Activated B cell treated with CpG ODN at 0.5 μM for 24 hours (primary cell): ENCODE measurements around the gene GDF9. TPM values are rescaled to one million over a fixed set of nuclear protein-coding genes. Genes with fewer than 3 reads are reported as not detected.

Experiments
- ATAC-seq: fragments of 200-7000 bp; cut with Tn5 transposase; one replicate; pipeline ENCODE4 v1.10.0; 2021; ENCODE audit warnings: low read depth, mild to moderate bottlenecking, moderate library complexity
- CTCF ChIA-PET: fragments of 350-600 bp; sonication (Branson Sonifier 250); formaldehyde crosslinking; loops from one replicate; lab custom pipeline; 2021; ENCODE audit warnings: antibody characterized with exemption; lab: Charles Lee
- POLR2A ChIA-PET: fragments of 350-600 bp; sonication (Branson Sonifier 250); formaldehyde crosslinking; loops from one replicate; lab custom pipeline; 2021; ENCODE audit warnings: antibody characterized with exemption; lab: Charles Lee
- DNase-seq: peaks from one replicate; pipeline ENCODE4 v3.0.0; 2022
- H3K27ac Mint-ChIP-seq: one replicate; pipeline ENCODE4 v1.8.0; 2020; ENCODE audit warnings: mixed read lengths
- H3K27me3 Mint-ChIP-seq: one replicate; pipeline ENCODE4 v1.8.0; 2021; ENCODE audit warnings: mixed read lengths
- H3K36me3 Mint-ChIP-seq: one replicate; pipeline ENCODE4 v1.8.0; 2021; ENCODE audit warnings: low read depth, mixed read lengths
- H3K4me1 Mint-ChIP-seq: one replicate; pipeline ENCODE4 v1.8.0; 2021; ENCODE audit warnings: mixed read lengths
- H3K4me3 Mint-ChIP-seq: one replicate; pipeline ENCODE4 v1.8.0; 2020; ENCODE audit warnings: mild to moderate bottlenecking, mixed read lengths
- H3K9me3 Mint-ChIP-seq: one replicate; pipeline ENCODE4 v1.8.0; 2020; ENCODE audit warnings: mixed read lengths
- intact Hi-C: fragments of 100-400 bp; cut with micrococcal nuclease; formaldehyde crosslinking; loops from one replicate; pipeline ENCODE4 v1.15.1; 2024
- total RNA-seq: library from RNA; stranded (reverse); gene quantifications from 2 replicates; pipeline ENCODE4 v1.2.3, GENCODE V29; 2022
- TF ChIP-seq, protein P1 (sequence below): fragments of 200-600 bp; IDR thresholded peaks from one replicate; pipeline ENCODE4 v1.8.0; 2022; ENCODE audit warnings: antibody characterized with exemption, mild to moderate bottlenecking

The GDF9 gene
- total RNA-seq, 1 donor from 2014 or later, result 0.29 TPM

- no peak for ATAC-seq
- H3K27ac Mint-ChIP-seq, result no peak overlapping the region
- peaks cover 79% of the 10 kb centered on the region for H3K36me3 Mint-ChIP-seq
- no peak overlapping the region for H3K4me3 Mint-ChIP-seq
- POLR2A ChIA-PET, result no interaction called here
- H3K27me3 Mint-ChIP-seq, result no peaks in the 10 kb centered on the region
- intact Hi-C loops, result loop anchor here (10.0 kb wide), 1 partner anchor 290 kb away; no protein-coding TSS in a partner anchor
- no peaks in the 10 kb centered on the region for H3K9me3 Mint-ChIP-seq
- H3K4me1 Mint-ChIP-seq, result peaks cover 12% of the 10 kb centered on the region
- TF ChIP-seq, protein P1, sequence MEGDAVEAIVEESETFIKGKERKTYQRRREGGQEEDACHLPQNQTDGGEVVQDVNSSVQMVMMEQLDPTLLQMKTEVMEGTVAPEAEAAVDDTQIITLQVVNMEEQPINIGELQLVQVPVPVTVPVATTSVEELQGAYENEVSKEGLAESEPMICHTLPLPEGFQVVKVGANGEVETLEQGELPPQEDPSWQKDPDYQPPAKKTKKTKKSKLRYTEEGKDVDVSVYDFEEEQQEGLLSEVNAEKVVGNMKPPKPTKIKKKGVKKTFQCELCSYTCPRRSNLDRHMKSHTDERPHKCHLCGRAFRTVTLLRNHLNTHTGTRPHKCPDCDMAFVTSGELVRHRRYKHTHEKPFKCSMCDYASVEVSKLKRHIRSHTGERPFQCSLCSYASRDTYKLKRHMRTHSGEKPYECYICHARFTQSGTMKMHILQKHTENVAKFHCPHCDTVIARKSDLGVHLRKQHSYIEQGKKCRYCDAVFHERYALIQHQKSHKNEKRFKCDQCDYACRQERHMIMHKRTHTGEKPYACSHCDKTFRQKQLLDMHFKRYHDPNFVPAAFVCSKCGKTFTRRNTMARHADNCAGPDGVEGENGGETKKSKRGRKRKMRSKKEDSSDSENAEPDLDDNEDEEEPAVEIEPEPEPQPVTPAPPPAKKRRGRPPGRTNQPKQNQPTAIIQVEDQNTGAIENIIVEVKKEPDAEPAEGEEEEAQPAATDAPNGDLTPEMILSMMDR, result no peak
- CTCF ChIA-PET, result interaction anchor here (1.7 to 2.0 kb wide), 4 partner anchors 54 to 498 kb away, joined by 4 to 8 read pairs (median 7); partner anchors contain the start of gene SHROOM1
- DNase-seq, result no peak
Measured at GRCh38 chr5:132884548-132884947, 18.3 kb upstream of the GDF9 start.

DNA sequence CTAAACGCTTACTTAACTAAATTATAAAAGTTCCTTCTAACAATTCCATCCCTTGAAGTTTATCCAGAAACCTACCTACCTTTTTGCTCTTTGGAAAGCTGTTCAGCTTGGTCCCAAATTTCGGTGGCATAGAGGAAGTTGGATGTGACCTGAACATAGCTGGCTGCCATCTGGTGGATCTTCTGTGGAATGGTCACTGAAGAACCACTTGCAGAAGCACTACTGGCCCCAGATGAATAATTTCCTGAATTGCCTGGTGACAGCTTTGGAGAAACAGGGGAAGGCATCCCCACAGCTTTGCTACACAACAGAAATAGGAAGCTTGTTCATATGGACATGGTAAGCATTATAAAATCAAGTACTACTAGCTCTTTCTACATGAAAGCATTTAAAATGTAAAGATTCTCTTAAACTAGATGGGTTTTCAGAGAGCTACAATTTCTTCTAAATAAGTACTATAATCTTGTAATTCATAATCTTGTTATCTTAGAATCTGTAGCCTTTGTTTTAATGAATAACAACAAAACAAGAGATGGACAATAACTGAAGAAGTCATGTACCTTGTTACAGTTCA, 17.1 kb upstream of the GDF9 start:
- Mint-ChIP-seq H3K36me3 (peaks cover 82% of the 10 kb centered on the region), H3K4me1 (peaks cover 12% of the 10 kb centered on the region), H3K4me3 (no peak overlapping the region), H3K27ac (peak overlapping the region; percentile 53), H3K27me3 (no peaks in the 10 kb centered on the region), H3K9me3 (no peaks in the 10 kb centered on the region)
- ChIA-PET POLR2A (interaction anchor here (0.9 to 1.2 kb wide), 2 partner anchors 17 to 53 kb away, joined by 5 to 6 read pairs; partner anchors contain the start of genes GDF9, SHROOM1 and UQCRQ), CTCF (interaction anchor here (0.7 to 1.9 kb wide), 15 partner anchors 12 to 498 kb away, joined by 3 to 16 read pairs (median 4); partner anchors contain the start of gene SHROOM1)
- DNase-seq (no peak), ATAC-seq (peak; percentile 72)
- intact Hi-C loops, result loop anchor here (1.0 to 10.0 kb wide), 5 partner anchors 17 to 498 kb away; partner anchors contain the start of genes GDF9, SHROOM1 and UQCRQ
- TF ChIP-seq, protein P1, result no peak

DNA sequence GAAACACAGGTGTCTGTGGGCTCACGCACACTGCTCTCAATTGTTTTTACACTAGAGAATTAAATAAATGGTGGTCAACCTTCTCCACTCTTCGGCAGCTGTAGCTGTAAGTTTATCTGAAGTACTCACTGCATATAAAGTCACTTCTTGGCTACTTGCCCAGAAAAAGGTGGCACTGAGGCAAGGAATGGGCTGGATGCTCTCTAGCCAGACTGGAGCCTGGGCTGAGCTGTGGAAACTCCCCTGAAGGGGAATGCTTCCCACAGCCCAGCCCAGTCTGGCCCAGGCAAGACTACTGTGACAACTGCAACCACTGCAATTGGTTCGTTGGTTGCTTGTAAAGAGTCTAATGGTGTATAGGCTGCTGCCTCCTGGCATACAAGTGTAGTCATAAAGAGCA, 11.7 kb upstream of the GDF9 start:
- Mint-ChIP-seq H3K27ac (no peak overlapping the region), H3K9me3 (no peaks in the 10 kb centered on the region), H3K36me3 (peaks cover 69% of the 10 kb centered on the region), H3K27me3 (no peaks in the 10 kb centered on the region), H3K4me3 (no peak overlapping the region), H3K4me1 (no peaks in the 10 kb centered on the region)
- intact Hi-C loops, result no loop called here
- ChIA-PET POLR2A (interaction anchor here (0.6 kb wide), 1 partner anchor 147 kb away, joined by 7 read pairs; no protein-coding TSS in a partner anchor), CTCF (no interaction called here)
- TF ChIP-seq, protein P1, result no peak
- DNase-seq, result no peak
- ATAC-seq, result no peak

GRCh38 chr5:132877466-132877865, 11.2 kb upstream of the GDF9 start:
- Mint-ChIP-seq H3K4me3 (no peak overlapping the region), H3K27ac (no peak overlapping the region), H3K4me1 (no peaks in the 10 kb centered on the region), H3K36me3 (peaks cover 66% of the 10 kb centered on the region), H3K9me3 (no peaks in the 10 kb centered on the region), H3K27me3 (no peaks in the 10 kb centered on the region)
- DNase-seq, result no peak
- intact Hi-C loops, result no loop called here
- POLR2A ChIA-PET, result interaction anchor here (0.6 kb wide), 1 partner anchor 148 kb away, joined by 7 read pairs; no protein-coding TSS in a partner anchor
- CTCF ChIA-PET, result no interaction called here
- TF ChIP-seq, protein P1, result no peak
- no peak for ATAC-seq

DNA sequence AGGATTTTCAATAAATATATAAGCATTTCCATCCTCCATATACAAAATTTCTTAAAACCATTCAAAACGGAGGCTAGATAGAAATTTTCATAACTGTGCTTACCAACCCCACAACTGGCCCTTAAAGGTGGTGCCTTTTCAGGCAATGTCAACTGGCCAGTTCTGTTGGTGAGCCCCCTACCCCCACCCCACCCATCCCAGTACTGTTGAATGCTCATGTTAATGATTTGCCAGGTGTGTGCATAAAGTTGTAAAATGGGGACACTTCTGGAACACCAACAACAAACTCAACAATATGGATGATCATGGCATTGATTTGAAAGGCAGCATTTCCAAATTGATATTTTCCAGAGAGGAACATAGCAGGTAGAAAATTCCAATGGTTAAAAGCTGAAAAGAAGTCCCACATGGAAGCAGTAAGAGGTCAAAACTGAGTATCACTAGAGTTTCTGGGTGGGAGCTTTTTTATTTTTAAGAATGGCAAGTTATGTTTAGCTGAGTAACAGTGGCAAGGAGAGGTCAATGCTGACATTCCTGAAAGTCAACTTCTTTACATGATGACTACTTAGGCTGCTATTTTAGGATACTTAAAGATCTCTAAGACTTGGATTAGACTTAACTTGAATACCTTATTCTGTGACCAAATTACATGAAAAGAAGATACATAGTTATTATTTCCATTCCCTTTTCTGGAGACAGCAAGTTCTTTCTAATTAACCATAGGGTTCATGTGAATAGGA, 9.9 kb upstream of the GDF9 start:
- H3K27me3 Mint-ChIP-seq, result no peaks in the 10 kb centered on the region
- H3K36me3 Mint-ChIP-seq, result peaks cover 60% of the 10 kb centered on the region
- no peak for ATAC-seq
- TF ChIP-seq, protein P1, result no peak
- DNase-seq, result no peak
- intact Hi-C loops, result no loop called here
- no peak overlapping the region for H3K27ac Mint-ChIP-seq
- H3K9me3 Mint-ChIP-seq, result no peaks in the 10 kb centered on the region
- no peaks in the 10 kb centered on the region for H3K4me1 Mint-ChIP-seq
- POLR2A ChIA-PET, result no interaction called here
- CTCF ChIA-PET, result no interaction called here
- H3K4me3 Mint-ChIP-seq, result no peak overlapping the region
